ENCODE data around the gene EREG.

DNA sequence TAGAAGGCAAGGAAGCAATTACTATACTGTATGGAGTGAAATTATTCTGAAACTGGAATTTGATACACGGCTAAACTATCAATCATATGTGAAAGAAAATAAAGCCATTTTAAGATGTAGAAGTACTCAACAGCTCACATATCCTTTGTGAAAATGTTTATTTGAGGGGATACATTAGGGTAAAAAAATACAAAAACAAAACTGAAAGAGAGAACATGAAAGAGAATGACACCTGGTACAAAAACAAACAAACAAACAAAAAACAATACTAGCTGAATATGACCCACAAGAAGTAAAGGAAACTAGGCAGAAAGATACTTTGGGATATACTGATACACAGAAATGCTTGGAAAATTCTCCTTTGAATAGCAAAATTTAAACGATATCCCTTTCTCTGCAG lies 59.2 kb downstream of the EREG start:
- TF ChIP-seq, protein P1, sequence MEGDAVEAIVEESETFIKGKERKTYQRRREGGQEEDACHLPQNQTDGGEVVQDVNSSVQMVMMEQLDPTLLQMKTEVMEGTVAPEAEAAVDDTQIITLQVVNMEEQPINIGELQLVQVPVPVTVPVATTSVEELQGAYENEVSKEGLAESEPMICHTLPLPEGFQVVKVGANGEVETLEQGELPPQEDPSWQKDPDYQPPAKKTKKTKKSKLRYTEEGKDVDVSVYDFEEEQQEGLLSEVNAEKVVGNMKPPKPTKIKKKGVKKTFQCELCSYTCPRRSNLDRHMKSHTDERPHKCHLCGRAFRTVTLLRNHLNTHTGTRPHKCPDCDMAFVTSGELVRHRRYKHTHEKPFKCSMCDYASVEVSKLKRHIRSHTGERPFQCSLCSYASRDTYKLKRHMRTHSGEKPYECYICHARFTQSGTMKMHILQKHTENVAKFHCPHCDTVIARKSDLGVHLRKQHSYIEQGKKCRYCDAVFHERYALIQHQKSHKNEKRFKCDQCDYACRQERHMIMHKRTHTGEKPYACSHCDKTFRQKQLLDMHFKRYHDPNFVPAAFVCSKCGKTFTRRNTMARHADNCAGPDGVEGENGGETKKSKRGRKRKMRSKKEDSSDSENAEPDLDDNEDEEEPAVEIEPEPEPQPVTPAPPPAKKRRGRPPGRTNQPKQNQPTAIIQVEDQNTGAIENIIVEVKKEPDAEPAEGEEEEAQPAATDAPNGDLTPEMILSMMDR (IDR thresholded peaks at IDR 0.05 in 2 of 3, conservative IDR thresholded peaks at IDR 0.05 in 1 of 3; ENCODE audit: insufficient read depth in 2 of 3, low read depth in 1 of 3, low read length in 3 of 3), result no peak
- no peak for TF ChIP-seq JUND (IDR thresholded peaks at IDR 0.05; ENCODE audit: borderline replicate concordance, low read depth, low read length)
- no peak for TF ChIP-seq JUND (tag; IDR thresholded peaks at IDR 0.05; ENCODE audit: borderline replicate concordance, low read depth, low read length)
- no peak for TF ChIP-seq SRF (CRISPR knock-in tag; IDR thresholded peaks at IDR 0.05)
- no peak for TF ChIP-seq MAZ (CRISPR knock-in tag; conservative IDR thresholded peaks at IDR 0.05 in 1 of 2, IDR thresholded peaks at IDR 0.05 in 1 of 2)
- no peak for TF ChIP-seq ZNF431 (CRISPR knock-in tag; IDR thresholded peaks at IDR 0.05)
- TF ChIP-seq, protein P2, sequence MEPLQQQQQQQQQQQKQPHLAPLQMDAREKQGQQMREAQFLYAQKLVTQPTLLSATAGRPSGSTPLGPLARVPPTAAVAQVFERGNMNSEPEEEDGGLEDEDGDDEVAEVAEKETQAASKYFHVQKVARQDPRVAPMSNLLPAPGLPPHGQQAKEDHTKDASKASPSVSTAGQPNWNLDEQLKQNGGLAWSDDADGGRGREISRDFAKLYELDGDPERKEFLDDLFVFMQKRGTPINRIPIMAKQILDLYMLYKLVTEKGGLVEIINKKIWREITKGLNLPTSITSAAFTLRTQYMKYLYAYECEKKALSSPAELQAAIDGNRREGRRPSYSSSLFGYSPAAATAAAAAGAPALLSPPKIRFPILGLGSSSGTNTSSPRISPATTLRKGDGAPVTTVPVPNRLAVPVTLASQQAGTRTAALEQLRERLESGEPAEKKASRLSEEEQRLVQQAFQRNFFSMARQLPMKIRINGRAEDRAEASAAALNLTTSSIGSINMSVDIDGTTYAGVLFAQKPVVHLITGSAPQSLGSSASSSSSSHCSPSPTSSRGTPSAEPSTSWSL (CRISPR knock-in tag; IDR thresholded peaks at IDR 0.05; ENCODE audit: borderline replicate concordance), result no peak
- TF ChIP-seq, protein P3, sequence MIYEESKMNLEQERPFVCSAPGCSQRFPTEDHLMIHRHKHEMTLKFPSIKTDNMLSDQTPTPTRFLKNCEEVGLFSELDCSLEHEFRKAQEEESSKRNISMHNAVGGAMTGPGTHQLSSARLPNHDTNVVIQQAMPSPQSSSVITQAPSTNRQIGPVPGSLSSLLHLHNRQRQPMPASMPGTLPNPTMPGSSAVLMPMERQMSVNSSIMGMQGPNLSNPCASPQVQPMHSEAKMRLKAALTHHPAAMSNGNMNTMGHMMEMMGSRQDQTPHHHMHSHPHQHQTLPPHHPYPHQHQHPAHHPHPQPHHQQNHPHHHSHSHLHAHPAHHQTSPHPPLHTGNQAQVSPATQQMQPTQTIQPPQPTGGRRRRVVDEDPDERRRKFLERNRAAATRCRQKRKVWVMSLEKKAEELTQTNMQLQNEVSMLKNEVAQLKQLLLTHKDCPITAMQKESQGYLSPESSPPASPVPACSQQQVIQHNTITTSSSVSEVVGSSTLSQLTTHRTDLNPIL (CRISPR knock-in tag; IDR thresholded peaks at IDR 0.05), result no peak
- no peak for TF ChIP-seq EP300 (IDR thresholded peaks at IDR 0.05; ENCODE audit: low read length)
- TF ChIP-seq GTF2F1 (IDR thresholded peaks at IDR 0.05; ENCODE audit: low read depth, low read length), result no peak
- TF ChIP-seq TEAD1 (CRISPR knock-in tag; IDR thresholded peaks at IDR 0.05), result no peak
- no peak for TF ChIP-seq SNRNP70 (optimal IDR thresholded peaks at IDR 0.05; ENCODE audit: low read depth, low read length)

Data from K562 (cell line).